Hepatocyte (in vitro differentiated cells): ENCODE data around the gene TACO1. TPM values are rescaled to one million over a fixed set of nuclear protein-coding genes. Genes with fewer than 3 reads are reported as not detected.

Experiments
- DNase-seq: peaks from one replicate; pipeline ENCODE4 v3.0.0-alpha.2; 2016; ENCODE audit warnings: low spot score
- H2AFZ ChIP-seq: fragments of 200-600 bp; sonication (generic); 2 replicates; pipeline ENCODE4 v1.6.0; 2016; ENCODE audit warnings: antibody characterized with exemption, mild to moderate bottlenecking
- H3K27ac ChIP-seq: fragments of 200-600 bp; sonication (generic); 2 replicates; pipeline ENCODE4 v1.5.1; 2016; ENCODE audit warnings: mild to moderate bottlenecking
- H3K27me3 ChIP-seq: fragments of 200-600 bp; sonication (generic); 2 replicates; pipeline ENCODE4 v1.6.1; 2016
- H3K36me3 ChIP-seq: fragments of 200-600 bp; sonication (generic); replicated peaks from 2 replicates; pipeline ENCODE4 v1.5.1; 2016; ENCODE audit warnings: low read depth; ENCODE audit not compliant: insufficient read depth
- H3K4me1 ChIP-seq: fragments of 200-600 bp; sonication (generic); 2 replicates; pipeline ENCODE4 v1.5.1; 2016; ENCODE audit warnings: mild to moderate bottlenecking, moderate library complexity; ENCODE audit not compliant: insufficient read depth
- H3K4me2 ChIP-seq: fragments of 200-600 bp; sonication (generic); 2 replicates; pipeline ENCODE4 v1.6.0; 2016
- H3K4me3 ChIP-seq: fragments of 200-600 bp; sonication (generic); 2 replicates; pipeline ENCODE4 v1.5.1; 2016; ENCODE audit warnings: mild to moderate bottlenecking
- H3K79me2 ChIP-seq: fragments of 200-600 bp; sonication (generic); 2 replicates; pipeline ENCODE4 v1.6.0; 2017; ENCODE audit warnings: mild to moderate bottlenecking
- H3K9me2 ChIP-seq: fragments of 200-600 bp; sonication (generic); replicated peaks from 2 replicates; pipeline ENCODE4 v1.6.0; 2017; ENCODE audit warnings: mild to moderate bottlenecking; ENCODE audit not compliant: insufficient read depth
- H3K9me3 ChIP-seq: fragments of 200-600 bp; sonication (generic); 2 replicates; pipeline ENCODE4 v1.5.1; 2016; ENCODE audit warnings: low read depth, mild to moderate bottlenecking
- H4K20me1 ChIP-seq: fragments of 200-600 bp; sonication (generic); 2 replicates; pipeline ENCODE4 v1.6.0; 2016; ENCODE audit warnings: mild to moderate bottlenecking; ENCODE audit not compliant: insufficient read depth, poor library complexity, severe bottlenecking
- CTCF ChIP-seq: fragments of 200-600 bp; sonication (generic); IDR thresholded peaks from 2 replicates; pipeline ENCODE4 v1.5.1; 2016; ENCODE audit warnings: antibody characterized with exemption, mild to moderate bottlenecking; ENCODE audit not compliant: poor library complexity
- EZH2 ChIP-seq: fragments of 200-600 bp; sonication (generic); IDR thresholded peaks from 2 replicates; pipeline ENCODE4 v1.6.1; 2016; ENCODE audit warnings: antibody characterized with exemption, mild to moderate bottlenecking, borderline replicate concordance
- EZH2phosphoT487 ChIP-seq: fragments of 200-600 bp; sonication (generic); IDR thresholded peaks from one replicate; pipeline ENCODE4 v1.6.1; 2018; ENCODE audit warnings: antibody characterized with exemption, mild to moderate bottlenecking, low read depth, moderate library complexity; ENCODE audit not compliant: unreplicated experiment, severe bottlenecking
- WGBS: methylation state at CpG from one replicate; pipeline ENCODE4 v1.1.6; 2016; ENCODE audit warnings: low lambda C conversion rate; ENCODE audit errors: missing lambda C conversion rate; 5-methylcytosine and 5-hydroxymethylcytosine counted together
- polyA plus RNA-seq: library from polyadenylated mRNA; unstranded; fragments of >200 nt; fragmentation: Nextera tagmentation; extraction: Ambion mirVana; gene quantifications from 2 replicates; pipeline ENCODE4 v1.2.1, GENCODE V29; 2016
- total RNA-seq: library from RNA; depleted of rRNA; stranded (reverse); fragments of >200 nt; gene quantifications from 2 replicates; pipeline ENCODE4 v1.2.3, GENCODE V29; 2014

Gene TACO1
- total and polyA plus RNA-seq, 2 experiments from 2014 or later = 20.2 to 32.2 TPM

- H3K4me3 ChIP-seq = peak overlapping the region; percentile 82
- peak; percentile 81 for DNase-seq
- TF ChIP-seq EZH2 = no peak
- TF ChIP-seq CTCF = no peak
- no peak for TF ChIP-seq EZH2phosphoT487
- H3K9me2 ChIP-seq = no peaks in the 10 kb centered on the region
- H3K27me3 ChIP-seq = no peaks in the 10 kb centered on the region
- peaks cover 12% of the 10 kb centered on the region for H3K4me1 ChIP-seq
- H3K36me3 ChIP-seq = no peaks in the 10 kb centered on the region
- under 1% methylated on average over 44 of the region's 100 CpGs for WGBS
- H3K79me2 ChIP-seq = peaks cover 47% of the 10 kb centered on the region
- peak overlapping the region; percentile 69 for H2AFZ ChIP-seq
- peaks cover 40% of the 10 kb centered on the region for H4K20me1 ChIP-seq
- peak overlapping the region; percentile 93 for H3K4me2 ChIP-seq
- H3K9me3 ChIP-seq = no peaks in the 10 kb centered on the region
- peak overlapping the region; percentile 64 for H3K27ac ChIP-seq
Observed at GRCh38 chr17:63622574-63623390, 22.1 kb downstream of the TACO1 start.

DNA sequence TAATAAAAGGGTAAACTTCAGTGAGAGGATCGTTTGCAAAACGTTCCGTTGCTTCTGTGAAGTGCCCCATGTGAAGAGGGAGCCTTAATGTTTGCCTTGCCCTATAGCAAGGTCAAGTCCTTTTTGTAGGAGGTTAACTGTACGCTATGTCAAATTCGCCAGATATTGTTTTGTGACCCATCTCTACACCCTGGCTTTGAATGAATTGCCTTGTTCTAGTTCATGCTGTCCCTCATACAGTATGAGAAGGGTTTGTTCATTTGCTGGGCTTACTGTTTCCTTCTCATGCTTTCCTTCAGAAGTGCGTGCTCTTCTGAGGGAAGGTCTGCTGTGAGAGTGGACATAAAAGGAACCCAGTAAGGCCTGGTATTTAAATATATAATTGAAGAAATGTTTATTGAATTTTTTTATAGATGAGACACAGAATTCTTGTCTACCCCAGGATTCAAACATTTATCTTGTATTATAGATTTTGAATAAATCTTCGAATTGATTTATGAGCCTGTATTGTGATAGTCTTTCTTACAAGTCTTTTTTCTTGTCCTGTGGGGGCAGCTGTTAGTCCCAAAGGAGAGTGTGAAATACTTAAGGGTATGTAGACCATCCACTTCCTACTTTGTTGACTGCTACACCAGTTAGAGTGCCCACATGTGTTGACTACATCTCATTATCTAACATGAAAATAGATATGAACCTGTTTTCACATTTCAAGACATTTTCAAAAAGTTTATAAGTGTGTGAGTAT, 23.3 kb downstream of the TACO1 start:
- H3K4me1 ChIP-seq = peaks cover 12% of the 10 kb centered on the region
- peak overlapping the region; percentile 82 for H3K4me3 ChIP-seq
- no peaks in the 10 kb centered on the region for H3K9me3 ChIP-seq
- H3K27me3 ChIP-seq = no peaks in the 10 kb centered on the region
- H4K20me1 ChIP-seq = peaks cover 40% of the 10 kb centered on the region
- H3K79me2 ChIP-seq = peaks cover 59% of the 10 kb centered on the region
- peak overlapping the region; percentile 93 for H3K4me2 ChIP-seq
- 35% methylated on average over 7 of the region's 7 CpGs for WGBS
- H2AFZ ChIP-seq = peak overlapping the region; percentile 69
- TF ChIP-seq CTCF (no peak), EZH2phosphoT487 (no peak), EZH2 (no peak)
- no peak for DNase-seq
- no peak overlapping the region for H3K27ac ChIP-seq
- H3K9me2 ChIP-seq = no peaks in the 10 kb centered on the region
- no peaks in the 10 kb centered on the region for H3K36me3 ChIP-seq

DNA sequence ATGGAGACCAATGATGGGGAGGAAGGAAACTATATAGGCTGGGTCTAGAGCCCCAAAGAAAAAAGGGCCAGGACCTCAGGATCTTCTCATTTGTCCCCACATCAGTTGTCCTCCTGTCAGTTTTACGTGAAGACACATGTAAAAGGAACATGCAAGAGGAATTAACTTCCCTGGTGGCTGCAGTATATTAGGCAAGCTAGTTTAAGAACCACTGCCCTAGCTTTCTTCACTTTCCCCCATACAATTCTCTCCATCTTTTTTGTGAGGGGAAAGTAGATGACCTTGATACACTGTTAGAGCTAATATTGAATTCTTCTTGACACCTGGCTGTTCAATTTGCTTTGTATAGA, 23.8 kb downstream of the TACO1 start:
- Histone ChIP-seq H4K20me1 (peaks cover 40% of the 10 kb centered on the region), H3K4me2 (peak overlapping the region; percentile 93), H3K27ac (no peak overlapping the region), H3K27me3 (no peaks in the 10 kb centered on the region), H3K4me3 (no peak overlapping the region), H3K36me3 (no peaks in the 10 kb centered on the region), H3K79me2 (peaks cover 64% of the 10 kb centered on the region), H3K9me3 (no peaks in the 10 kb centered on the region), H3K9me2 (no peaks in the 10 kb centered on the region), H3K4me1 (peaks cover 12% of the 10 kb centered on the region), H2AFZ (no peak overlapping the region)
- DNase-seq = no peak
- TF ChIP-seq CTCF (no peak), EZH2 (no peak), EZH2phosphoT487 (no peak)
- WGBS = 93% methylated on average over 1 of the region's 1 CpG
